KMS-11 (cell line): ENCODE data around the gene C1orf94.

Source experiments
- H2AFZ ChIP-seq: fragments of 200-600 bp; sonication (generic); 2 replicates; pipeline ENCODE4 v1.6.1; 2016; ENCODE audit warnings: antibody characterized with exemption, mixed run types, low read depth
- H3K27ac ChIP-seq: fragments of 200-600 bp; sonication (generic); 2 replicates; pipeline ENCODE4 v1.6.1; 2016; ENCODE audit warnings: mild to moderate bottlenecking, mixed run types
- H3K27me3 ChIP-seq: fragments of 200-600 bp; sonication (generic); 2 replicates; pipeline ENCODE4 v1.6.1; 2017; ENCODE audit warnings: mild to moderate bottlenecking, low read depth, mixed run types, moderate library complexity; ENCODE audit not compliant: insufficient read depth
- H3K36me3 ChIP-seq: fragments of 200-600 bp; sonication (generic); 2 replicates; pipeline ENCODE4 v1.6.1; 2017; ENCODE audit warnings: mild to moderate bottlenecking, mixed run types; ENCODE audit not compliant: insufficient read depth
- H3K4me1 ChIP-seq: fragments of 200-600 bp; sonication (generic); 2 replicates; pipeline ENCODE4 v1.6.1; 2016; ENCODE audit warnings: mild to moderate bottlenecking, low read depth, mixed run types; ENCODE audit not compliant: poor library complexity, severe bottlenecking
- H3K4me2 ChIP-seq: fragments of 200-600 bp; sonication (generic); 2 replicates; pipeline ENCODE4 v1.7.0; 2016; ENCODE audit warnings: mild to moderate bottlenecking, mixed run types
- H3K4me3 ChIP-seq: fragments of 200-600 bp; sonication (generic); IDR thresholded peaks from 2 replicates; pipeline ENCODE4 v1.6.1; 2017; ENCODE audit warnings: low read depth, low read length, mixed read lengths; ENCODE audit not compliant: insufficient read depth
- H3K79me2 ChIP-seq: fragments of 200-600 bp; sonication (generic); 2 replicates; pipeline ENCODE4 v1.6.1; 2016; ENCODE audit warnings: low read depth, mixed run types; ENCODE audit not compliant: insufficient read depth
- H3K9ac ChIP-seq: fragments of 200-600 bp; sonication (generic); 2 replicates; pipeline ENCODE4 v1.6.1; 2016; ENCODE audit warnings: mild to moderate bottlenecking, mixed run types
- H4K20me1 ChIP-seq: fragments of 200-600 bp; sonication (generic); 2 replicates; pipeline ENCODE4 v1.6.1; 2016; ENCODE audit warnings: mild to moderate bottlenecking, mixed run types; ENCODE audit not compliant: insufficient read depth
- CTCF ChIP-seq: fragments of 200-600 bp; sonication (generic); conservative IDR thresholded peaks from 2 replicates; pipeline ENCODE4 v1.6.1; 2017; ENCODE audit warnings: low read depth, mild to moderate bottlenecking, antibody characterized with exemption, low read length, moderate library complexity, mixed read lengths

C1orf94 gene

GRCh38 chr1:34213956-34214355 is 37.2 kb downstream of the C1orf94 start:
- H3K79me2 ChIP-seq: no peaks in the 10 kb centered on the region
- no peaks in the 10 kb centered on the region for H3K36me3 ChIP-seq
- peaks cover 3% of the 10 kb centered on the region; the same call in 1 of the 2 replicates for H3K27me3 ChIP-seq

GRCh38 chr1:34231441-34231840 is 54.7 kb downstream of the C1orf94 start:
- Histone ChIP-seq H3K4me3 (no peak overlapping the region), H2AFZ (no peak overlapping the region), H3K36me3 (no peaks in the 10 kb centered on the region), H3K79me2 (no peaks in the 10 kb centered on the region), H3K4me1 (no peaks in the 10 kb centered on the region), H3K9ac (no peak overlapping the region), H4K20me1 (no peaks in the 10 kb centered on the region), H3K4me2 (no peak overlapping the region), H3K27me3 (no peaks in the 10 kb centered on the region), H3K27ac (no peak overlapping the region)
- no peak for TF ChIP-seq CTCF

More at GRCh38 chr1:34213956-34214355, 37.2 kb downstream of the C1orf94 start:
- no peak overlapping the region for H2AFZ ChIP-seq
- H3K4me2 ChIP-seq: no peak overlapping the region
- H3K4me3 ChIP-seq: no peak overlapping the region
- H3K9ac ChIP-seq: no peak overlapping the region
- no peaks in the 10 kb centered on the region for H3K4me1 ChIP-seq
- no peak for TF ChIP-seq CTCF
- no peaks in the 10 kb centered on the region for H4K20me1 ChIP-seq
- H3K27ac ChIP-seq: no peak overlapping the region

GRCh38 chr1:34235594-34235993 is 58.9 kb downstream of the C1orf94 start:
- Histone ChIP-seq H2AFZ (no peak overlapping the region), H4K20me1 (no peaks in the 10 kb centered on the region), H3K27ac (no peak overlapping the region), H3K27me3 (no peaks in the 10 kb centered on the region), H3K4me3 (no peak overlapping the region), H3K4me1 (no peaks in the 10 kb centered on the region), H3K36me3 (no peaks in the 10 kb centered on the region), H3K4me2 (no peak overlapping the region), H3K79me2 (no peaks in the 10 kb centered on the region), H3K9ac (no peak overlapping the region)
- TF ChIP-seq CTCF: no peak

- no peak overlapping the region for H3K4me2 ChIP-seq
- no peak for TF ChIP-seq CTCF
- no peaks in the 10 kb centered on the region for H3K4me1 ChIP-seq
- no peak overlapping the region for H3K4me3 ChIP-seq
- no peak overlapping the region for H3K9ac ChIP-seq
- H3K79me2 ChIP-seq: no peaks in the 10 kb centered on the region
- H2AFZ ChIP-seq: no peak overlapping the region
- no peak overlapping the region for H3K27ac ChIP-seq
- no peaks in the 10 kb centered on the region for H3K36me3 ChIP-seq
- no peaks in the 10 kb centered on the region for H4K20me1 ChIP-seq
- H3K27me3 ChIP-seq: no peaks in the 10 kb centered on the region
Observed at GRCh38 chr1:34236089-34236488, 59.4 kb downstream of the C1orf94 start.
